D721Med (cell line): ENCODE results near the gene ETV5.

Source experiments
- DNase-seq: peaks from one replicate; pipeline ENCODE4 v3.0.0; 2011; ENCODE audit warnings: low spot score; ENCODE audit not compliant: insufficient read length
- FAIRE-seq: peaks from 2 replicates; lab custom pipeline; 2011; peaks lifted over from hg19 to GRCh38; lab: Jason Lieb, UNC
- CTCF ChIP-seq: IDR thresholded peaks from 2 replicates; pipeline ENCODE4 v1.5.1; 2012; ENCODE audit warnings: mild to moderate bottlenecking, control low read depth; ENCODE audit not compliant: insufficient read depth; ENCODE audit errors: missing control alignments

ETV5 gene

GRCh38 chr3:186149319-186149960 lies 40.6 kb upstream of the ETV5 start:
- no peak for TF ChIP-seq CTCF
- FAIRE-seq (no peak), DNase-seq (no peak)

GRCh38 chr3:186144257-186144656 lies 35.4 kb upstream of the ETV5 start:
- DNase-seq (no peak), FAIRE-seq (no peak)
- no peak for TF ChIP-seq CTCF

GRCh38 chr3:186143250-186143649 lies 34.4 kb upstream of the ETV5 start:
- no peak for FAIRE-seq
- DNase-seq: no peak
- TF ChIP-seq CTCF: no peak

GRCh38 chr3:186142393-186142932 lies 33.6 kb upstream of the ETV5 start:
- FAIRE-seq: no peak
- DNase-seq: no peak
- TF ChIP-seq CTCF: no peak

- TF ChIP-seq CTCF: no peak
- FAIRE-seq (no peak), DNase-seq (no peak)
Observed at GRCh38 chr3:186141790-186142189, 32.9 kb upstream of the ETV5 start.

GRCh38 chr3:186138272-186138981 lies 29.5 kb upstream of the ETV5 start:
- DNase-seq (no peak), FAIRE-seq (no peak)
- TF ChIP-seq CTCF: no peak
